NCI-H2029 treated with DMSO at 0.1 percent for 48 hours (cell line): ENCODE measurements around the gene UBE2S.

Experiments used
- DNase-seq: peaks from one replicate; lab custom pipeline; 2025; lab: John Stamatoyannopoulos, UW

The UBE2S gene

GRCh38 chr19:55362174-55362989, 45.2 kb downstream of the UBE2S start:
- no peak for DNase-seq

GRCh38 chr19:55360902-55361301, 46.7 kb downstream of the UBE2S start:
- DNase-seq = no peak

GRCh38 chr19:55358943-55359908, 48.4 kb downstream of the UBE2S start:
- peak; percentile 88 for DNase-seq

GRCh38 chr19:55358493-55358892, 49.1 kb downstream of the UBE2S start:
- DNase-seq = no peak

- no peak for DNase-seq
Observed at GRCh38 chr19:55355213-55355821, 52.3 kb downstream of the UBE2S start.

- no peak for DNase-seq
Observed at GRCh38 chr19:55354698-55355212, 52.8 kb downstream of the UBE2S start, which contains the start of gene COX6B2. Gene COX6B2 (minus strand): TSS chr19:55354719. CDS start chr19:55354521, 198 bp downstream.

- DNase-seq = peak; percentile 23
Observed at GRCh38 chr19:55353803-55354697, 53.5 kb downstream of the UBE2S start.

- DNase-seq = no peak
Observed at GRCh38 chr19:55353356-55353802, 54.2 kb downstream of the UBE2S start.

GRCh38 chr19:55352549-55353145, 54.9 kb downstream of the UBE2S start:
- no peak for DNase-seq

GRCh38 chr19:55352040-55352439, 55.5 kb downstream of the UBE2S start:
- DNase-seq = no peak

- no peak for DNase-seq
Observed at GRCh38 chr19:55350620-55351315, 56.8 kb downstream of the UBE2S start.
